ENCODE measurements around the gene PTPN1. TPM values are rescaled to one million over a fixed set of nuclear protein-coding genes. Genes with fewer than 3 reads are reported as not detected.
A peak's percentile ranks its signal among the peaks of the same experiment; 100 is the strongest.

PTPN1 gene
- total and polyA plus RNA-seq, 2 of the 13 experiments (the other 11 are each of a cell fraction or from before 2014, with no cell fraction given), result 17.7 to 37.2 TPM

DNA sequence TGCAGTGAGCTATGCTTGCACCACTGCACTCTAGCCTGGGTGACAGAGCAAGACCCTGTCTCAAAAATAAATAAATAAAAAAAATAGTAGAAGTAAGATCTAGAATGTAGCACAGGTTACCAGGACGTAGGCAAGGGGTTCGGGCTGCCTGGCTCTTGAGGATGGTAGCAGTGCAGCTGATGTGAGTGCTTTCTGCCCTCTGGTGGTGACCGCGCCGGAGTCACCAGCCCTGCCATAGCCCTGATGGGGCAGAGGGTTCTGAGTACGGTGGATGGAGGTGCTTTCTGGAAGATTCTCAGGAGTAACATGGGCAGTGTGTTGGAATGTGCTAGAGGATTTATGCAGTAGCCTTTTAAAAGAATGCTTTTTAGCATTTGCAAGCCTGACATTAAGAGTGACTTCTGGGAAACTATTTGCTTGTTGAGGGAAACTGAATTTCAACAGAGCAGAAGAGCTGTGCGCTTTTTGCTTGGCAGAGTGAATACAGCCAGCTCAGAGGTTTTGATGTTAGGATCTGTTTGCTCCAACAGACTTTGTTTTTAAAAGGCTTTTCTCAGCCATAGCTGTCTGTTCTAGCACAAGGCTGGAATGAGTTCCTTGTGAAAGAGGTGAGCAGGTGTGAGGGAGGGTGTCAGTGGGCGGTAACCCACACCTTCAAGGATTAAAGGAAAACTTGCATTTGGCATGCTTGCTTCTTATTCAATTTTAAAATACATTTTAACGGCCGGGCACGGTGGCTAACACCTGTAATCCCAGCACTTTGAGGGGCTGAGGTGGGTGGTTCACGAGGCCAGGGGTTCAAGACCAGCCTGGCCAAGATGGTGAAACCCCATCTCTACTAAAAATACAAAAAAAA lies 65.9 kb downstream of the PTPN1 start (continued):
- TF ChIP-seq, protein P1, sequence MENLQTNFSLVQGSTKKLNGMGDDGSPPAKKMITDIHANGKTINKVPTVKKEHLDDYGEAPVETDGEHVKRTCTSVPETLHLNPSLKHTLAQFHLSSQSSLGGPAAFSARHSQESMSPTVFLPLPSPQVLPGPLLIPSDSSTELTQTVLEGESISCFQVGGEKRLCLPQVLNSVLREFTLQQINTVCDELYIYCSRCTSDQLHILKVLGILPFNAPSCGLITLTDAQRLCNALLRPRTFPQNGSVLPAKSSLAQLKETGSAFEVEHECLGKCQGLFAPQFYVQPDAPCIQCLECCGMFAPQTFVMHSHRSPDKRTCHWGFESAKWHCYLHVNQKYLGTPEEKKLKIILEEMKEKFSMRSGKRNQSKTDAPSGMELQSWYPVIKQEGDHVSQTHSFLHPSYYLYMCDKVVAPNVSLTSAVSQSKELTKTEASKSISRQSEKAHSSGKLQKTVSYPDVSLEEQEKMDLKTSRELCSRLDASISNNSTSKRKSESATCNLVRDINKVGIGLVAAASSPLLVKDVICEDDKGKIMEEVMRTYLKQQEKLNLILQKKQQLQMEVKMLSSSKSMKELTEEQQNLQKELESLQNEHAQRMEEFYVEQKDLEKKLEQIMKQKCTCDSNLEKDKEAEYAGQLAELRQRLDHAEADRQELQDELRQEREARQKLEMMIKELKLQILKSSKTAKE (CRISPR knock-in tag; IDR thresholded peaks at IDR 0.05; ENCODE audit: borderline replicate concordance), result no peak
- TF ChIP-seq ZNF446 (CRISPR knock-in tag; IDR thresholded peaks at IDR 0.05), result no peak
- TF ChIP-seq SAP130 (CRISPR knock-in tag; IDR thresholded peaks at IDR 0.05; ENCODE audit: low read depth), result peak; percentile 18; the same call in 1 of the 2 replicates
- TF ChIP-seq, protein P2, sequence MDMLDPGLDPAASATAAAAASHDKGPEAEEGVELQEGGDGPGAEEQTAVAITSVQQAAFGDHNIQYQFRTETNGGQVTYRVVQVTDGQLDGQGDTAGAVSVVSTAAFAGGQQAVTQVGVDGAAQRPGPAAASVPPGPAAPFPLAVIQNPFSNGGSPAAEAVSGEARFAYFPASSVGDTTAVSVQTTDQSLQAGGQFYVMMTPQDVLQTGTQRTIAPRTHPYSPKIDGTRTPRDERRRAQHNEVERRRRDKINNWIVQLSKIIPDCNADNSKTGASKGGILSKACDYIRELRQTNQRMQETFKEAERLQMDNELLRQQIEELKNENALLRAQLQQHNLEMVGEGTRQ (IDR thresholded peaks at IDR 0.05; ENCODE audit: low read depth, low read length), result no peak
- TF ChIP-seq, protein P2 (CRISPR knock-in tag; IDR thresholded peaks at IDR 0.05; ENCODE audit: borderline replicate concordance), result no peak
- no peak for TF ChIP-seq NCOR1 (IDR thresholded peaks at IDR 0.05; ENCODE audit: borderline replicate concordance, low read length)
- TF ChIP-seq TAF1 (CRISPR knock-in tag; IDR thresholded peaks at IDR 0.05), result no peak
- no peak for TF ChIP-seq RARA (CRISPR knock-in tag; IDR thresholded peaks at IDR 0.05)
- no peak for TF ChIP-seq NFIC (IDR thresholded peaks at IDR 0.05; ENCODE audit: low read length)
- TF ChIP-seq ATF7-NPFF (CRISPR knock-in tag; IDR thresholded peaks at IDR 0.05; ENCODE audit: low read depth), result no peak
- TF ChIP-seq MEIS1 (CRISPR knock-in tag; IDR thresholded peaks at IDR 0.05; ENCODE audit: borderline replicate concordance), result no peak; the same call in 1 of the 2 replicates
- 0 out of 2 replicates have a peak, but pooled peaks have one; percentile 47 for TF ChIP-seq KDM4B (CRISPR knock-in tag; IDR thresholded peaks at IDR 0.05)
- TF ChIP-seq, protein P3, sequence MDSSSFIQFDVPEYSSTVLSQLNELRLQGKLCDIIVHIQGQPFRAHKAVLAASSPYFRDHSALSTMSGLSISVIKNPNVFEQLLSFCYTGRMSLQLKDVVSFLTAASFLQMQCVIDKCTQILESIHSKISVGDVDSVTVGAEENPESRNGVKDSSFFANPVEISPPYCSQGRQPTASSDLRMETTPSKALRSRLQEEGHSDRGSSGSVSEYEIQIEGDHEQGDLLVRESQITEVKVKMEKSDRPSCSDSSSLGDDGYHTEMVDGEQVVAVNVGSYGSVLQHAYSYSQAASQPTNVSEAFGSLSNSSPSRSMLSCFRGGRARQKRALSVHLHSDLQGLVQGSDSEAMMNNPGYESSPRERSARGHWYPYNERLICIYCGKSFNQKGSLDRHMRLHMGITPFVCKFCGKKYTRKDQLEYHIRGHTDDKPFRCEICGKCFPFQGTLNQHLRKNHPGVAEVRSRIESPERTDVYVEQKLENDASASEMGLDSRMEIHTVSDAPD (CRISPR knock-in tag; IDR thresholded peaks at IDR 0.05), result no peak
- TF ChIP-seq, protein P4, sequence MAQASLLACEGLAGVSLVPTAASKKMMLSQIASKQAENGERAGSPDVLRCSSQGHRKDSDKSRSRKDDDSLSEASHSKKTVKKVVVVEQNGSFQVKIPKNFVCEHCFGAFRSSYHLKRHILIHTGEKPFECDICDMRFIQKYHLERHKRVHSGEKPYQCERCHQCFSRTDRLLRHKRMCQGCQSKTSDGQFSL (CRISPR knock-in tag; IDR thresholded peaks at IDR 0.05), result no peak
- no peak for TF ChIP-seq REPIN1 (CRISPR knock-in tag; IDR thresholded peaks at IDR 0.05; ENCODE audit: borderline replicate concordance, low read depth)
- TF ChIP-seq CCDC6 (CRISPR knock-in tag; IDR thresholded peaks at IDR 0.05), result no peak
- no peak for TF ChIP-seq AKAP8 (CRISPR knock-in tag; IDR thresholded peaks at IDR 0.05)
- TF ChIP-seq ZNF790 (CRISPR knock-in tag; IDR thresholded peaks at IDR 0.05; ENCODE audit: borderline replicate concordance), result no peak
- no peak for TF ChIP-seq NFRKB (IDR thresholded peaks at IDR 0.05)
- TF ChIP-seq ZNF17 (CRISPR knock-in tag; IDR thresholded peaks at IDR 0.05), result no peak
- no peak for TF ChIP-seq ZNF746 (CRISPR knock-in tag; IDR thresholded peaks at IDR 0.05)
- TF ChIP-seq HNRNPH1 (optimal IDR thresholded peaks at IDR 0.05; ENCODE audit: low read depth, low read length), result no peak
- TF ChIP-seq POGZ (CRISPR knock-in tag; IDR thresholded peaks at IDR 0.05), result no peak
- TF ChIP-seq, protein P5, sequence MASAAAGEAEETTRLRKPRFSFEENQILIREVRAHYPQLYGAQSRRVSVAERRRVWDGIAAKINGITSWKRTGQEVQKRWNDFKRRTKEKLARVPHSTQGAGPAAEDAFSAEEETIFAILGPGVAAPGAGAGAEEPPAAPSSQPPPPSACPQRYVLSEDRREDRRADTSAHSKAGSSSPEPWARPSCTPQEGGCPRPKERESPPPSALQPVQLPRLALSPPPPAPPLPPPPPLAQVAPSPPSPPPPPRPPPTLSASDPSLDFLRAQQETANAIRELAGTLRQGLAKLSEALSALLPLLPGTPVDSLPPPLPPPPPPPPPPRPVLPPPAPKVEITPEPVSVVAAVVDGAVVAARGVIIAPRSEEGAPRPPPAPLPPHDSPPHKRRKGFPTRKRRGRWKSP (CRISPR knock-in tag; IDR thresholded peaks at IDR 0.05), result no peak
